ENCODE measurements around the gene BAIAP2L2. TPM values are rescaled to one million over a fixed set of nuclear protein-coding genes. Genes with fewer than 3 reads are reported as not detected.

BAIAP2L2 gene
- total and polyA plus RNA-seq, 2 of the 4 experiments (the other 2 are of a cell fraction), result 0.18 to 0.46 TPM

- Histone ChIP-seq H3K9me3 (ENCODE audit: control insufficient read depth, insufficient read depth, low read length) (no peaks in the 10 kb centered on the region), H3K79me1 (ENCODE audit: low read depth in 1 of 2, low read length in 2 of 2) (no peaks in the 10 kb centered on the region), H3K14ac (replicated peaks; ENCODE audit: low read depth, low read length) (no peak overlapping the region), H2AFZ (replicated peaks; ENCODE audit: low read length, poor library complexity) (no peak overlapping the region), H3K27ac (ENCODE audit: insufficient read depth, low read length) (no peak overlapping the region), H4K5ac (ENCODE audit: low read depth, low read length) (no peak overlapping the region), H3K4me2 (ENCODE audit: low read depth, low read length) (no peak overlapping the region), H3K9ac (ENCODE audit: low read depth, low read length) (no peak overlapping the region), H3K4ac (ENCODE audit: low read depth, low read length) (no peak overlapping the region), H3K27me3 (ENCODE audit: control insufficient read depth, insufficient read depth, low read length) (no peaks in the 10 kb centered on the region), H3K23ac (ENCODE audit: low read depth, low read length) (no peak overlapping the region), H2BK120ac (ENCODE audit: low read depth, low read length) (no peak overlapping the region), H2AK5ac (ENCODE audit: low read depth, low read length) (no peak overlapping the region), H2BK15ac (ENCODE audit: low read depth, low read length) (no peak overlapping the region), H2BK20ac (ENCODE audit: low read depth, low read length) (no peak overlapping the region), H3K36me3 (ENCODE audit: control insufficient read depth, insufficient read depth, low read length) (peaks cover 24% of the 10 kb centered on the region), H3K4me1 (ENCODE audit: control insufficient read depth, insufficient read depth, low read length) (no peaks in the 10 kb centered on the region), H3K4me3 (ENCODE audit: insufficient read depth, low read depth, low read length) (no peak overlapping the region), H2AK9ac (replicated peaks; ENCODE audit: low read depth, low read length, poor library complexity) (no peak overlapping the region), H2BK5ac (ENCODE audit: low read depth, low read length, poor library complexity, severe bottlenecking) (no peak overlapping the region), H4K8ac (ENCODE audit: low read depth in 2 of 2, low read length in 2 of 2) (no peak overlapping the region), H3K18ac (ENCODE audit: low read depth, low read length) (no peak overlapping the region), H3K9me1 (ENCODE audit: insufficient read depth, low read length) (no peaks in the 10 kb centered on the region), H4K20me1 (ENCODE audit: insufficient read depth, low read length) (no peaks in the 10 kb centered on the region), H3K56ac (ENCODE audit: extremely low read depth, insufficient read depth, low read length) (no peak overlapping the region), H4K91ac (ENCODE audit: insufficient read depth, low read depth, low read length) (no peak overlapping the region)
- in situ Hi-C loops (cut with MboI; ENCODE audit: low sequenced_read_pairs), result no loop called here
- POLR2A ChIA-PET (ENCODE audit: unreplicated experiment), result no interaction called here
- no TSS peak for BruUV-seq (replicated peaks)
- TF ChIP-seq SMC3 (IDR thresholded peaks at IDR 0.05; ENCODE audit: low read depth, low read length), result peak; percentile 46
- TF ChIP-seq RAD21 (IDR thresholded peaks at IDR 0.05; ENCODE audit: low read length), result peak; percentile 68
- peak; percentile 53 for TF ChIP-seq CTCF (conservative IDR thresholded peaks at IDR 0.05; ENCODE audit: low read depth, low read length)
- no peak for TF ChIP-seq CHD1 (IDR thresholded peaks at IDR 0.05; ENCODE audit: low read depth, low read length)
- no peak for TF ChIP-seq NFE2L2 (IDR thresholded peaks at IDR 0.05; ENCODE audit: low read depth, low read length)
- dilution Hi-C loops (cut with HindIII; ENCODE audit: low sequenced_read_pairs, unreplicated experiment), result no loop called here
- CTCF ChIA-PET, result interaction anchor here (0.6 to 1.4 kb wide), 4 partner anchors 10 to 507 kb away, joined by 3 to 4 read pairs (median 3); no protein-coding TSS in a partner anchor
- intact Hi-C loops (cut with micrococcal nuclease), result loop anchor here (5.0 kb wide), 1 partner anchor 283 kb away; no protein-coding TSS in a partner anchor
- WGBS, 2 experiments (ENCODE audit: extremely low coverage in 2 of 2, insufficient read length in 1 of 2), result 80% methylated on average over 8 of the region's 21 CpGs; no CpG with 5 or more reads in 1 of the 2 experiments
- peak; percentile 29 for DNase-seq
- peak; percentile 59; the same call in 1 of the 2 replicates for ATAC-seq (ENCODE audit: low read depth)
Measured at GRCh38 chr22:38069372-38070249, 40.9 kb downstream of the BAIAP2L2 start.

Measured in IMR-90 (cell line).